ENCODE measurements around the gene DLL4.

Gene DLL4

DNA sequence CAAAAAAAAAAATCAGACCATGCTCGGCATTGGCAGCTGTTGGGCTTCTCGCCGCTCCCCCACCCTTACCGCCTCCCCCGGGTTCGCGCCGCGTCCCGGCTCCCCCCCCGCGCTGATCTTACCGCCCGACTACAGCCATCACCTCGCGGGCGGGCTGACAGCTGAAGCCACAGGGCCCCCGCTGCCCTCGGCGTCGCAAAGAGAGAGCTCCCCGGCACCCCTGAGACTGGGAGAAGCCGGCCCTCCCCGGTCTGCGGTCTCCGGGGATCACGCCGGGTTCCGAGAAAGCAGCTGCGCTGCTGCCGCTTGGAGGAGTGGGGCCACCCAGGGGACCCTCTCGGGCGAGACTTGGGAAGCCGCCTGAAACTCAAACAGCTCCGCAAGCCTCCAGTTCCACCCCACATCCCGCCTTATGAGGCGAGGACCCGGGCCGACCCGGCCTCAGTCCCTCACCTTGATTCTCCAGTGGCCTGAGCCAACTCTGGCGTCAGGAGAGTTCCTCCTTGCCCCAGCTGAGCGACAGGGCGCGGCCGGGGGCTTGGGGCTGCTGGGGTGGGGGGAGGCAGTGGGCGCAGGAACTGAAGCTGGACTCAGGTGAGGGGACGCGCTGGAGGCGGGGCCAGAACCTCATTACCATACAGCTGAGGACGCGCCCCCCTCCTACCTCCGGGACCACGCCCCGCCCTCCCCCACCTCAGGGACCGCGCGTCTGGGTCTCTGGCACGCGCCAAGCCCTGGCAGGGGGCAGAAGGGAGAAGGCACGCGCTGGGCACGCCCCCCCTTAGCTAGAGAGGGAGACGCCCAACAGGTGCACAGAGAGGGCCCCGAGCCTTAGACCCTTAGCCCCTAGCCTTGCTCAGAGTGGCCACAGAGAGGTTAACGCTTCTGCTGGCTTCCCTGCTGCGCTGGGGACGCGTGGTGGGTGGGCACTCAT, 1.0 kb upstream of the DLL4 start:
- no peak for DNase-seq (ENCODE audit: low read depth)

DNA sequence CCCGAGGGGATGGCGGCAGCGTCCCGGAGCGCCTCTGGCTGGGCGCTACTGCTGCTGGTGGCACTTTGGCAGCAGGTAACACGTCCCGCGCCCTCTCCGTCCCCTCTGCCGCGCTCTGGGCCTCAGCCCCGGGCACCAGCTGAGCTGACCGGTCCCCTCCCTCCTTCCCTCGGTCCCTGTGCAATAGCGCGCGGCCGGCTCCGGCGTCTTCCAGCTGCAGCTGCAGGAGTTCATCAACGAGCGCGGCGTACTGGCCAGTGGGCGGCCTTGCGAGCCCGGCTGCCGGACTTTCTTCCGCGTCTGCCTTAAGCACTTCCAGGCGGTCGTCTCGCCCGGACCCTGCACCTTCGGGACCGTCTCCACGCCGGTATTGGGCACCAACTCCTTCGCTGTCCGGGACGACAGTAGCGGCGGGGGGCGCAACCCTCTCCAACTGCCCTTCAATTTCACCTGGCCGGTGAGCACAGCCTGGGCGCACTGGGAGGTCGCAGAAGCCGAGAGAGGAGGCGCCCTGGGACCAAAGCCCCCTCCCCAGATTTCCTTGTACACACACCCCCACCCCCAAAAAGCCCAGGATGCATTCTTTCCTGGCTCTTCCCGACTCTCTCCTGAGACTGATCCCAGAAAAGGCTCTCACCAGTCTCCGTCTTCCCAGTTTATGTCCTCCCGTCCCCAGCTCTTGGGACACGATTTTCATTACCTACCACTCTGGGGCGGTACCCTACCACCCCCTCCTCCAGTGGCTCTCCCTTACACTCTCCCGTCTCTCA, 705 bp downstream of the DLL4 start:
- DNase-seq (ENCODE audit: low read depth): no peak

DNA sequence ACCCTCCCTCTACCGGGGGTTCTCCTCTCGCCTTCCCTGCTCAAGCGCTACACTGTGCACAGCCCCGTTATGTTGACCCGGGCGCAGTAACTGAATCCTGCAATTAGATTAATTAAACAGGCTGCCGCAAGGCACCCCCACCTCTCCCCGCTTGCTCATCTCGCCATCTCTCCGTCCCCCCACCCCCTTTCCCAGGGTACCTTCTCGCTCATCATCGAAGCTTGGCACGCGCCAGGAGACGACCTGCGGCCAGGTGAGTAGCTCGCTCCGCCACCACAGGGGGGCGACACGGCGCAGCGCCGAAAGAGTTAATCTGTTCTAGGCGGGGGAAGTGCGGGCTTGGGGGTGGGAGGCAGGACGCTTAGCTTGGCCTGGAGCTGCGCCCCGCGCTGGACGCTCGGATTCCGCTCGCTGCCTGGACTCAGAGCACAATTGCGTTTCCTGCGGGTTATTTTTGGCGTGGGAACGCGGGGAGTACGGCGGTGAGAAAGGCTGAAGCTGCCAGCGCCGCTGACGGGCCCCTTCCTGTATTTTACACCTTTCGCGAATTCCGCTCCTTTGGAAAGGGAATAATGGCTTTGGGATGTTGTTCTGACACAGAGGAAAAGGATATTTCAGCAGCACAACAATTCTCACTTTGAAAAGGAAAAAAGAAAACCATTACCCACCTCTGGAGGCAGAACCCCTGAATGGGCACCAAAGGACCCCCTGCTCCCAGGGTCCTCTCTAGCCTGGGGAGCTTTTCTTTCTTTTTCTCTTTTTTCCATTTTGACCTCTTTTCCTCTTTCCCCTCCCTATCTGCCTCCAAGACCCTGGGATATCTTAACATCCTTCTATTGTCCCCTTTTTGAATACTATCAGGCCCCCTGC, 1.5 kb downstream of the DLL4 start:
- DNase-seq (ENCODE audit: low read depth): no peak

DNA sequence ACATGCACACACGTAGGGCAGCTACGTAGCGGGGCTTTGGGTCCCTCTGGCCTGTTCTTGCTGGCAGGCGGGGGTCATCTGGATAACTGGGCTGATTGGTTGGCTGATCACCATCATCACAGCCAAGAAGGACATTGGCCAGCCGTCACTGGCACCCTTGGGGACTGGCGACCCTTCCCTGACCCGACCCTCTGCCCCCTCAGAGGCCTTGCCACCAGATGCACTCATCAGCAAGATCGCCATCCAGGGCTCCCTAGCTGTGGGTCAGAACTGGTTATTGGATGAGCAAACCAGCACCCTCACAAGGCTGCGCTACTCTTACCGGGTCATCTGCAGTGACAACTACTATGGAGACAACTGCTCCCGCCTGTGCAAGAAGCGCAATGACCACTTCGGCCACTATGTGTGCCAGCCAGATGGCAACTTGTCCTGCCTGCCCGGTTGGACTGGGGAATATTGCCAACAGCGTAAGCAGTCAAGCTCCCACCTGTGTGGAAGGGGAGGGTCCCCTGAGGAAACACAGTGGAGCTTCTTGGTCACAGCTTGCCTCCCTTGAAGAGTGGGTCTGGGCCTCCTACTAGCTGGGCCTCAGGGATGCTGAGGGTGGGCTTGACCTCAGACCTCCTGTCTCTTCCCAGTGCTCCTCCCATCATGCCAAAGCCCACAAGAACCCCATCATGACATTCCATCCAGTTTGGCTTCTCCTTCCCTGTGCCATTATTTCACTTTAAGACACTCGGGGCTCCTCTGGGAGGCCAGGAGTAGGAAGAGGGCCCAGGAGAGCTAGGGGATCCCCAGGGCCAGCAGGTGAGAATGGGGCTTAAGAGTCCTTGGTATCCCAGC, 2.4 kb downstream of the DLL4 start:
- no peak for DNase-seq (ENCODE audit: low read depth)

DNA sequence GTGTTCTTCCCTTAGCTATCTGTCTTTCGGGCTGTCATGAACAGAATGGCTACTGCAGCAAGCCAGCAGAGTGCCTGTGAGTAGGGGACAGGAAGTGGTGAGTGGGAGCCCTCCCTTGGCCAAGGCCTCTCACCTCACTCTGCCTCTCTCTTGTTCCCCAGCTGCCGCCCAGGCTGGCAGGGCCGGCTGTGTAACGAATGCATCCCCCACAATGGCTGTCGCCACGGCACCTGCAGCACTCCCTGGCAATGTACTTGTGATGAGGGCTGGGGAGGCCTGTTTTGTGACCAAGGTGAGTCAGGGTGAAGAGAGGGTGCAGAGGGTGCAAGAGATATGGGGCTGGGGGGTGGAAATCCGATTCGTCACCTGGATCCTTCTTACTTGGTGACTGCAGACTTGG, 3.0 kb downstream of the DLL4 start:
- DNase-seq (ENCODE audit: low read depth): no peak

DNA sequence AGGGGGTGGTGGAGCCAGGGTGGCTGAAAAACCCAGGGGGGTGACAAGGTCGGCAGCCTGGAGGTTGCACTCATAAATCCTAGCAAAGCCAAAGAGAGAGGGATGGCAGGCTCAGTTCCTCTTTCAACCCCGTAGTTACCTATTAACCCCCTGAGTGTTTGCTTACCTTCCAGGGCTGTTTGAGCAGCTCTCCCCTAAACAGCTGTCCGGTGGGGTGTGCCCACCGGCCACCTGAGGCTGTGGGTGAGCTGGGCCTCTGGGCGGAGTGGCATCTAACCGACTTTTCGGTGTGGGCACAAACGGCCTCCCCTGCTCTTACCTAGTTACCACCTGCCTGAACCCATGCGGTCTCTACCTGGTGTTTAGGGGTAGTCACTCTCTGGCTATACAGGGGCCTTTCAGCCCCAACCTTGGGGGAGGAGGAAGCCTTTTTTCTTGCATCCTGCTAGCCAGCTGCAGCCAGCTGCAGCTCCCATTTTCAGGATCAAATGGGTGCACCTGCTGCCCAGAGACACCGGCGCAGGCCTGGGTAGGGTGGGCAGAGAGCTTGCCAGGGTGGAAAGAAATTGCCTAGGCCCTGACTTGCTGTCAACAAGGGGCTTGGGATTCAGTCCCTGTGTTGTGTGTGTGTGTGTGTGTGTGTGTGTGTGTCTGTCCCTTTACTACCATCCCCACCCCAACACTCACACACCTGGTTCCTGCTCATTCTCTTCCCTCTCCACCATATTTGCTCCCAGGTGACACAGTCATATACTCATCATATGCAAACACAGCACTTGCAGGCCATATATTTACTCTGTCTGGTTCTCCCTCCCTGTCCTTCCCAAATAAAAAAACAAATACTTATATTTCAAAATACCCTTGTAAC, 3.7 kb downstream of the DLL4 start:
- no peak for DNase-seq (ENCODE audit: low read depth)

DNA sequence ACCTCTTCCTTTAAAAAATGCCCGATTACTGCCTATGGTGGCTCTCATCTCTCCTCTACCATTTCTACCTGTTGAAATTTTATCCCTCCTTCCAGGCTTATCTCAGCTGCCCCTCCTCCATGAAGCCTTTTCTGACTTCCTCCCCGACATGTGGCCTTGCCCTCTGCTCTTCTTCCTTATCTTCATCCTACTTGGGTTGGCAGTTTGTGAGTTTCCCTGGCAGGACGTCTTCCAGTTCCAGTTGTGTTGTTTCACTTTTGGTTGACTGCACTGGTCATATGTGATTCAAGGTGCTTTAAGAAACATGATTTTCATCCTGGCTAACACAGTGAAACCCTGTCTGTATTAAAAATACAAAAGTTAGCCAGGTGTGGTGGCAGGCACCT, 4.4 kb downstream of the DLL4 start:
- no peak for DNase-seq (ENCODE audit: low read depth)

DNA sequence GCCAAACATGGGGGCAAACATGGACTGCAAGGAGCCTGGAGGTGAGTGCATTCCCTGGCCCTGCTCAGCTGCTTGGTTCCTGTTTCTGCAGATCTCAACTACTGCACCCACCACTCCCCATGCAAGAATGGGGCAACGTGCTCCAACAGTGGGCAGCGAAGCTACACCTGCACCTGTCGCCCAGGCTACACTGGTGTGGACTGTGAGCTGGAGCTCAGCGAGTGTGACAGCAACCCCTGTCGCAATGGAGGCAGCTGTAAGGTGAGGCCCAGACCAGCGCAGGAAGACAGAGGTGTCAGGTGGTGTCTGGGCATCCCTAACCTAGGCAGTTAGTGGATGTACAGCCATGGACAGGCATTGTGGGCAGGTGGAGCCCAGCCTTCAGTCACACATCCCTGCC, 5.3 kb downstream of the DLL4 start:
- DNase-seq (ENCODE audit: low read depth): no peak

DNA sequence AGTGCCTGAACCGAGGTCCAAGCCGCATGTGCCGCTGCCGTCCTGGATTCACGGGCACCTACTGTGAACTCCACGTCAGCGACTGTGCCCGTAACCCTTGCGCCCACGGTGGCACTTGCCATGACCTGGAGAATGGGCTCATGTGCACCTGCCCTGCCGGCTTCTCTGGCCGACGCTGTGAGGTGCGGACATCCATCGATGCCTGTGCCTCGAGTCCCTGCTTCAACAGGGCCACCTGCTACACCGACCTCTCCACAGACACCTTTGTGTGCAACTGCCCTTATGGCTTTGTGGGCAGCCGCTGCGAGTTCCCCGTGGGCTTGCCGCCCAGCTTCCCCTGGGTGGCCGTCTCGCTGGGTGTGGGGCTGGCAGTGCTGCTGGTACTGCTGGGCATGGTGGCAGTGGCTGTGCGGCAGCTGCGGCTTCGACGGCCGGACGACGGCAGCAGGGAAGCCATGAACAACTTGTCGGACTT, 7.1 kb downstream of the DLL4 start:
- no peak for DNase-seq (ENCODE audit: low read depth)

DNA sequence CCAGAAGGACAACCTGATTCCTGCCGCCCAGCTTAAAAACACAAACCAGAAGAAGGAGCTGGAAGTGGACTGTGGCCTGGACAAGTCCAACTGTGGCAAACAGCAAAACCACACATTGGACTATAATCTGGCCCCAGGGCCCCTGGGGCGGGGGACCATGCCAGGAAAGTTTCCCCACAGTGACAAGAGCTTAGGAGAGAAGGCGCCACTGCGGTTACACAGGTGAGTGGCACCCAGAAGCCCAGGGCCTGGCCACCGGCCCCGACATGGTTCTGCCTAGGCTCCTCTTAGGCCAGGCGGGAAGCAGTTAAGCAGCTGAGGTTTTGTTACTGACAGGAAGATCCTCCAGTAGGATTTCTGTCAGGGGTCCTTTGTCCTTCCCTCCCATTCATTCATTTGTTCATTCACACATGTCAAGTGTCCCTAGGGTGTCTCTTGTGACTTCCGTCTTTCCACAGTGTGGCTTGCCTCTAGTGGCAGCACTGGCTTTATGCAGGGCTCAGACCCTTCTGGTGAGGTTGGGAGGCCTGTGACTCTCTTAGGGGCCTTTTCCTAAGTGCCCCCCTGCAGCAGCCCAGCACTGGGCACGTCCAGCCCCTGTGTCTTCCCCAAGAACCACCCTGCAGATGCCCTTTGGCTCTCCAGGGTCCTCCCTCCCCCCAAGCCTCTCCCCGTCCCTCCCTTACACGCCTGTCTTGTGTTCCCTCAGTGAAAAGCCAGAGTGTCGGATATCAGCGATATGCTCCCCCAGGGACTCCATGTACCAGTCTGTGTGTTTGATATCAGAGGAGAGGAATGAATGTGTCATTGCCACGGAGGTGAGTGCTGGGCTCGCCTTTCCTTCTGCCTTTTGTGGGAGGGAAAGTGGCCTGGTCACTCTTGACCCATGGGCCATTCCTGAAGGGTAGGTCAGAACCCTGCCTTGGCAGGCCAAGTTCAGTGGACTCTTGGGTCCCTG, 7.8 kb downstream of the DLL4 start:
- no peak for DNase-seq (ENCODE audit: low read depth)

DNA sequence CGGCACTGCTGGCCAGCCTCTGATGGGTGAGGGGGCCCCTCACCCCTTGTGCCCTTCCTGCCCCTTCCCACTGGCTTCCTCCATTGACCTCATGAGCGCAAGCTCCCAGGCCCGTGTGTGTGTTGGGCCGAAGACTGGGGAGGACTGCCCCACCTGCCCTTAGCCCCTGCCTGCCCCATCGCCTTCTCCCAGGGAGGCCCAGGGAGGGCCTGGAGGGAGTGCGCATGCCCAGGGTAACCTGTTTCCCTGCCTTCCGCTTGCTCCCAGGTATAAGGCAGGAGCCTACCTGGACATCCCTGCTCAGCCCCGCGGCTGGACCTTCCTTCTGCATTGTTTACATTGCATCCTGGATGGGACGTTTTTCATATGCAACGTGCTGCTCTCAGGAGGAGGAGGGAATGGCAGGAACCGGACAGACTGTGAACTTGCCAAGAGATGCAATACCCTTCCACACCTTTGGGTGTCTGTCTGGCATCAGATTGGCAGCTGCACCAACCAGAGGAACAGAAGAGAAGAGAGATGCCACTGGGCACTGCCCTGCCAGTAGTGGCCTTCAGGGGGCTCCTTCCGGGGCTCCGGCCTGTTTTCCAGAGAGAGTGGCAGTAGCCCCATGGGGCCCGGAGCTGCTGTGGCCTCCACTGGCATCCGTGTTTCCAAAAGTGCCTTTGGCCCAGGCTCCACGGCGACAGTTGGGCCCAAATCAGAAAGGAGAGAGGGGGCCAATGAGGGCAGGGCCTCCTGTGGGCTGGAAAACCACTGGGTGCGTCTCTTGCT, 8.8 kb downstream of the DLL4 start:
- no peak for DNase-seq (ENCODE audit: low read depth)

DNA sequence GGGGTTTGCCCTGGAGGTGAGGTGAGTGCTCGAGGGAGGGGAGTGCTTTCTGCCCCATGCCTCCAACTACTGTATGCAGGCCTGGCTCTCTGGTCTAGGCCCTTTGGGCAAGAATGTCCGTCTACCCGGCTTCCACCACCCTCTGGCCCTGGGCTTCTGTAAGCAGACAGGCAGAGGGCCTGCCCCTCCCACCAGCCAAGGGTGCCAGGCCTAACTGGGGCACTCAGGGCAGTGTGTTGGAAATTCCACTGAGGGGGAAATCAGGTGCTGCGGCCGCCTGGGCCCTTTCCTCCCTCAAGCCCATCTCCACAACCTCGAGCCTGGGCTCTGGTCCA, 9.4 kb downstream of the DLL4 start:
- no peak for DNase-seq (ENCODE audit: low read depth)

DNA sequence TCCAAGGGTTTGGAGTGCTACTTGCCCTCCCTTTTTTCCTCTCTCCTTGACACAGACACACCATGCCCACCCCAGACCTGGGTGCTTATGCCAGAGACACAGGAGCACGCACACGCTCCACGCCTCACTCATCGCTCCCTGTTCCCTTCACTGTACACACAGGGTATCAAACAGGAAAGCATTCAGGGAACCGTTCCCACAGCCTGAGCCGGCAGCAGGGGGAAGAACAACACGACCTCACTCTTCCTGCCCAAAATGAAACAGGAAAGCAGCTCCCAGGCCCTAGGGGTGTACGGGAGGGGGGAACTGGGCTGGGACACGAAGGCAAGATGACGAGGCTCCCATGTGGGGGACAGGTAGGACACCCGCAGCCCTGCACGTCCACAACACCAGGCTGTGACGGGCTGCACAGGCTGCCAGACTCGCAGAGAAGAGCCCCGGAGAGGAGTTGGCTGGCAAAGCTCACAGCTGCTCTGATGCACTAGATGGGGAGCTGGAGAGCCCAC, 11.2 kb downstream of the DLL4 start:
- DNase-seq (ENCODE audit: low read depth): no peak

DNA sequence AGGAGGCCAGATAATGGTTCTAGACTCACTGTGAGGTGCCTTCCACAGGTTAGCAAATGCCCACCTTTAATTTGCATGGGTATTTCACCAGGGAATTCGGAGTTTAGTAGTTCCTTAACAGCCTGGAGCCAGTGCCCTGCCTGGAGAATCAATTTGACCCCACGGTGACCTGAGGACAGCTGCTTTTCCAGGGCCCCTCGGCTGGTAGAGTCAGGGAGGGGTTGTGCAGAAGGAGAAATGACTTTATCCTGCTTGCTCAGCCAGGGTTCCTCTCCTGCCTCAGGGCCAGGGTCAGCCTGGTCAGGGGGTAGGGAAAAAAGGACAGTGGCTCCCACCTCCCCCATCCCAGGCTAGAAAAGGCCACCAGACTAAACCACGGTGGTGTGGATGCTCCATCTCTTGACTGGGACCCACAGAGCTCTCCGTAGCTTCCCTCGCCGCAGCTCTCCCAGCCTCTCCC, 12.0 kb downstream of the DLL4 start:
- no peak for DNase-seq (ENCODE audit: low read depth)

DNA sequence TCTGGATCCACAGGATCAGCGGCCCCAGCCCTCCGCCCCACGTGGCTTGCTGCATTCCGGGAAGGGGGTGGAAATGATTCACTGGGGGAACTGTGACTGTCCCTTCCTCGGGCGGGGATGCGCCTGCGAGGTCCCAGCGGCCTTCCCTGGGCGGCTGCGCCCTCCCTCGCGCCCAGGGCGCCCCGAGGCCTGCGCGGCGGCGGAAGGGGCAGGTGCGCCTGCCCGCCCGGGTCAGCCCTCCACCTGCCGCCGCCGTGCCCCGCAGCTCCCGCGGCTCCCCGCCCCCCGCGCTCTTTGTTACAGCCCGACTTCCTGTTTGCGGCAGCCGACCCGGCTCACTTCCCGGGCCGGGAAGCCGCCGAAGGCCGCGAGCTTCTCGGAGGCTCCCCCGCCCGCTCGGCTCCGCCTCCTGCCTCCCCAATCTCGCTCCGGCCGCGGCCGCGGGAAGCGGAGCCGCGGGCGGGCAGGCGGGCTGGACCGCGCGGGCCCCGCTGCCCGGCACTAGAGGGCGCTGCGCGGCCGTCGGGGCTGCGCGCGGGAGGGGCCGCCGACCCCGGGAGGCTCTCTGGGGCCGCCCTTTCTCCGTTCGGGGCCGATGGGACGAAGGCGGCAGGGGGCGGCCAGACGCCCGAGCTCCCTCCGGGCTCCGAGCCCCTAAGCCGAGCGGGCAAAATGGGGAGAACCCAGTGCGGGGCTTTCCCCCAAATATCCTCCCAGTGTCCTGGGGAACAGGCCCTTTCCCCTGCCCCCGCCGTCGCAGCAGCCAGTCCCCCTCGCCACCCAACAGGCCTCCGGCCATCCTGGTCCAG, 12.6 kb downstream of the DLL4 start:
- DNase-seq (ENCODE audit: low read depth): no peak

DNA sequence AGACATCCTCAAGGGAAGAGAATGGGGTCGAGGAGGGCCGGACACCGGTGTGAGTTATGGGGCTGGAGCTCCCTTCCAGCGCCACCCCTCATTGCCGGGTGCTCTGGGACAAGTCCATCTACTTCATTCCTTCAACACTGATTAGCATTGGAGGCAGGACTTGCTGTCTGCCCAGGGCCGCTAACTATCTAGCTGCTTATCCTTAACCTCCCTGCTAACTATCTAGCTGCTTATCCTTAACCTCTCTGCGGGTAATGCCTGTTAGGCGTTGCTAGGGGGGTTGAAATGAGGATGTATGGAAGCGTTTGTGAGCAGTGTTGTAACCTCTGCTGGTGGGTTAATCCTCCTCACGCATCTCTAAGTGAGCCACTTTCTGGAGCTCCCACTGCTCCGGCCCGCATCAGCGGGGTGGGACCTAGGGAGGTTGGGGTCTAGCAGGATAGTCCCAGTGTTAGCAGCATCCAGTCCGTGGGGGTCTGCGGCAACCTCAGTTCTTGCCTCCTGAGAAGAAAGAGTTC, 13.3 kb downstream of the DLL4 start:
- no peak for DNase-seq (ENCODE audit: low read depth)

DNA sequence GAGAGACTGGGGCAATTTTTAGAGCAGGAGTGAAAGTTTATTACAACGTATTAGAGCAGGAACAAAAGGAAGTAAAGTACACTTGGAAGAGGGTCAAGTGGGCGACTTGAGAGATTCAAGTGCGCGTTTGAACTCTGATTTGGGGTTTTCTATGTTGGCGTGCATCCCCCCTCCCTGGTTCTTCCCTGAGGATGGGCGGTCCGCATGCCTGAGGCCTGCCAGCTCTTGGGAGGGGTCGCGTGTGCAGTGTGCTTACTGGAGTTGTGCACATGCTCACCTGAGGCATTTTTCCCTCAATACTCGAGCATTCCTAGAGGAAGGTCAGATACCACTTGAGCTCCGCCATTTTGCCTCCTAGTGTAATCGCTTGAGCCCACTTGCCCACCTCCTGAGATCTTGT, 13.7 kb downstream of the DLL4 start:
- no peak for DNase-seq (ENCODE audit: low read depth)

Data from stimulated activated CD8-positive, alpha-beta memory T cell treated with anti-CD3 and anti-CD28 coated beads, Interleukin-15, amount 100 ng/mL, for 1 hour (primary cell).